Frontal cortex (tissue), 4 donors: Measurements from ENCODE around the gene MNDA. TPM values are rescaled to one million over a fixed set of nuclear protein-coding genes. Genes with fewer than 3 reads are reported as not detected.
"Not testable (repeated sequence)": the region's sequence is repeated elsewhere in the genome, so short reads cannot be mapped to it uniquely, and the experiment has no call there.

Source experiments
- DNase-seq, 2 donors: peaks; one replicate each; pipeline ENCODE4 v3.0.0; 2012; ENCODE audit warnings: low spot score in 2 of 2
- FAIRE-seq: peaks from 2 replicates; lab custom pipeline; 2012; peaks lifted over from hg19 to GRCh38; lab: Jason Lieb, UNC
- small RNA-seq: library from RNA; depleted of rRNA; stranded (forward); fragments of <200 nt; gene quantifications from one replicate; pipeline ENCODE3, GENCODE V24; 2014
- total RNA-seq: library from RNA; depleted of rRNA; stranded (reverse); fragments of >200 nt; gene quantifications from one replicate; pipeline ENCODE4 v1.2.3, GENCODE V29; 2014
- donor health status: control.
- donor health status: control.
- donor health status: control.

The MNDA gene
- total RNA-seq, 1 donor from 2014 or later: 2.0 TPM

- FAIRE-seq (no peak), DNase-seq (no peak)
Measured at GRCh38 chr1:158833264-158833663, 2.1 kb downstream of the MNDA start.

GRCh38 chr1:158836038-158836437 is 4.9 kb downstream of the MNDA start:
- DNase-seq (no peak), FAIRE-seq (no peak)

- FAIRE-seq (no peak), DNase-seq (no peak)
Measured at GRCh38 chr1:158838660-158839059, 7.5 kb downstream of the MNDA start.

- no peak for DNase-seq
- FAIRE-seq: no peak
Measured at GRCh38 chr1:158839566-158839965, 8.4 kb downstream of the MNDA start.

GRCh38 chr1:158840236-158840635 is 9.1 kb downstream of the MNDA start:
- FAIRE-seq: no peak
- DNase-seq: no peak

GRCh38 chr1:158864595-158864994 is 33.4 kb downstream of the MNDA start:
- DNase-seq (no peak), FAIRE-seq (no peak)

- not testable (repeated sequence) for DNase-seq, FAIRE-seq
Measured at GRCh38 chr1:158870438-158870837, 39.3 kb downstream of the MNDA start.

- no peak for FAIRE-seq
- DNase-seq: no peak
Measured at GRCh38 chr1:158873141-158873540, 42.0 kb downstream of the MNDA start.

- FAIRE-seq (no peak), DNase-seq (no peak)
Measured at GRCh38 chr1:158893654-158894053, 62.5 kb downstream of the MNDA start.

GRCh38 chr1:158898722-158899121 is 67.6 kb downstream of the MNDA start:
- FAIRE-seq: no peak
- DNase-seq: no peak

Small RNAs within 50 kb of the gene (small RNA-seq; reads per million reads assigned to genes)
- gene OR2AQ1P: not detected

Other genes starting within 250 kb of the MNDA start
- not detected for gene OR10Z1, start 226.1 kb upstream of the MNDA start, total RNA-seq
- 0.82 TPM for gene SPTA1, start 144.6 kb upstream of the MNDA start, total RNA-seq
- gene OR6K2, start 130.7 kb upstream of the MNDA start, total RNA-seq: not detected
- gene OR6K3, start 110.6 kb upstream of the MNDA start, total RNA-seq: not detected
- gene OR6K6, start 76.6 kb upstream of the MNDA start, total RNA-seq: not detected
- not detected for gene OR6N1, start 59.2 kb upstream of the MNDA start, total RNA-seq
- not detected for gene OR6N2, start 50.1 kb upstream of the MNDA start, total RNA-seq
- not detected for gene PYHIN1, start 100.2 kb downstream of the MNDA start, total RNA-seq
- gene IFI16, start 178.6 kb downstream of the MNDA start, total RNA-seq: 15.5 TPM
- 22.8 TPM for gene AIM2, start 245.4 kb downstream of the MNDA start, total RNA-seq